Measurements from ENCODE around the gene FARP1. TPM values are rescaled to one million over a fixed set of nuclear protein-coding genes. Genes with fewer than 3 reads are reported as not detected.

The FARP1 gene
- total and polyA plus RNA-seq, 2 experiments from 2014 or later: 43.2 to 44.2 TPM

- Histone ChIP-seq H3K4me3 (no peak overlapping the region), H3K27me3 (no peaks in the 10 kb centered on the region), H3K27ac (no peak overlapping the region), H3K4me1 (ENCODE audit: low read depth) (peaks cover under 1% of the 10 kb centered on the region), H3K9me3 (ENCODE audit: low read depth) (no peaks in the 10 kb centered on the region), H3K36me3 (no peaks in the 10 kb centered on the region)
- no peak for TF ChIP-seq CTCF (IDR thresholded peaks at IDR 0.05; ENCODE audit: low read depth, low read length)
- no peak for DNase-seq (ENCODE audit: low read depth in 1 of 2, low spot score in 1 of 2)
Observed at GRCh38 chr13:98377635-98378378, 234.9 kb downstream of the FARP1 start.

GRCh38 chr13:98384739-98385138 lies 241.8 kb downstream of the FARP1 start:
- Histone ChIP-seq H3K27me3 (no peaks in the 10 kb centered on the region), H3K27ac (no peak overlapping the region), H3K4me3 (no peak overlapping the region), H3K4me1 (ENCODE audit: low read depth) (no peaks in the 10 kb centered on the region), H3K9me3 (ENCODE audit: low read depth) (no peaks in the 10 kb centered on the region), H3K36me3 (peaks cover 4% of the 10 kb centered on the region)
- no peak for TF ChIP-seq CTCF (IDR thresholded peaks at IDR 0.05; ENCODE audit: low read depth, low read length)
- no peak for DNase-seq (ENCODE audit: low read depth in 1 of 2, low spot score in 1 of 2)

- Histone ChIP-seq H3K36me3 (peaks cover 7% of the 10 kb centered on the region), H3K4me3 (no peak overlapping the region), H3K27ac (no peak overlapping the region), H3K4me1 (ENCODE audit: low read depth) (no peaks in the 10 kb centered on the region), H3K27me3 (no peaks in the 10 kb centered on the region), H3K9me3 (ENCODE audit: low read depth) (no peaks in the 10 kb centered on the region)
- no peak for DNase-seq (ENCODE audit: low read depth in 1 of 2, low spot score in 1 of 2)
- TF ChIP-seq CTCF (IDR thresholded peaks at IDR 0.05; ENCODE audit: low read depth, low read length): no peak
Observed at GRCh38 chr13:98385606-98386005, 242.7 kb downstream of the FARP1 start.

GRCh38 chr13:98386637-98387036 lies 243.7 kb downstream of the FARP1 start:
- H3K4me3 ChIP-seq: no peak overlapping the region
- no peak for DNase-seq (ENCODE audit: low read depth in 1 of 2, low spot score in 1 of 2)
- no peaks in the 10 kb centered on the region for H3K9me3 ChIP-seq (ENCODE audit: low read depth)
- TF ChIP-seq CTCF (IDR thresholded peaks at IDR 0.05; ENCODE audit: low read depth, low read length): no peak
- H3K36me3 ChIP-seq: peaks cover 8% of the 10 kb centered on the region
- no peak overlapping the region for H3K27ac ChIP-seq
- no peaks in the 10 kb centered on the region for H3K27me3 ChIP-seq
- no peaks in the 10 kb centered on the region for H3K4me1 ChIP-seq (ENCODE audit: low read depth)

GRCh38 chr13:98389319-98389718 lies 246.4 kb downstream of the FARP1 start:
- Histone ChIP-seq H3K4me1 (ENCODE audit: low read depth) (no peaks in the 10 kb centered on the region), H3K4me3 (no peak overlapping the region), H3K36me3 (peaks cover 8% of the 10 kb centered on the region), H3K27me3 (no peaks in the 10 kb centered on the region), H3K9me3 (ENCODE audit: low read depth) (no peaks in the 10 kb centered on the region), H3K27ac (no peak overlapping the region)
- DNase-seq (ENCODE audit: low read depth in 1 of 2, low spot score in 1 of 2): peak in 1 of 2 donors; percentile 52
- TF ChIP-seq CTCF (IDR thresholded peaks at IDR 0.05; ENCODE audit: low read depth, low read length): no peak
